HEK293T (cell line): ENCODE results near the gene GNA12.
"Not testable (repeated sequence)": the region's sequence is repeated elsewhere in the genome, so short reads cannot be mapped to it uniquely, and the experiment has no call there.

ENCODE experiments used
- CTCF ChIA-PET: fragments of 350-600 bp; formaldehyde crosslinking; extraction: SDS; loops from one replicate; lab custom pipeline; 2021; ENCODE audit warnings: antibody characterized with exemption, inconsistent platforms; lab: Yijun Ruan, JAX
- POLR2A ChIA-PET: fragments of 350-600 bp; formaldehyde crosslinking; extraction: SDS; loops from one replicate; lab custom pipeline; 2020; ENCODE audit warnings: antibody characterized with exemption, inconsistent platforms; lab: Yijun Ruan, JAX
- DNase-seq: peaks from one replicate; pipeline ENCODE4 v3.0.0; 2012; ENCODE audit warnings: mixed read lengths; ENCODE audit errors: extremely low spot score
- ARNT ChIP-seq: fragments of 450-650 bp; IDR thresholded peaks from 2 replicates; pipeline ENCODE4 v1.6.1; 2017; ENCODE audit warnings: mild to moderate bottlenecking
- BHLHE40 ChIP-seq: fragments of 450-650 bp; IDR thresholded peaks from 2 replicates; pipeline ENCODE4 v1.6.1; 2016; ENCODE audit warnings: mild to moderate bottlenecking, moderate library complexity, borderline replicate concordance
- CTBP1 ChIP-seq: fragments of 450-650 bp; IDR thresholded peaks from 2 replicates; pipeline ENCODE4 v1.6.1; 2016; ENCODE audit warnings: borderline replicate concordance
- ELF4 ChIP-seq: fragments of 450-650 bp; IDR thresholded peaks from 2 replicates; pipeline ENCODE4 v1.6.1; 2017; ENCODE audit warnings: antibody characterized with exemption
- FOXA1 ChIP-seq: fragments of 450-650 bp; IDR thresholded peaks from 2 replicates; pipeline ENCODE4 v1.6.1; 2016; ENCODE audit warnings: mild to moderate bottlenecking
- FOXK2 ChIP-seq: fragments of 450-650 bp; IDR thresholded peaks from 2 replicates; pipeline ENCODE4 v1.6.1; 2016; ENCODE audit warnings: mild to moderate bottlenecking
- FOXM1 ChIP-seq: fragments of 450-650 bp; IDR thresholded peaks from 2 replicates; pipeline ENCODE4 v1.6.1; 2017; ENCODE audit warnings: mild to moderate bottlenecking, borderline replicate concordance
- HDGF ChIP-seq: fragments of 450-650 bp; IDR thresholded peaks from 2 replicates; pipeline ENCODE4 v1.6.1; 2017; ENCODE audit warnings: antibody characterized with exemption, borderline replicate concordance
- L3MBTL2 ChIP-seq: fragments of 450-650 bp; conservative IDR thresholded peaks from 2 replicates; pipeline ENCODE4 v1.6.1; 2016; ENCODE audit warnings: mild to moderate bottlenecking
- LEF1 ChIP-seq: fragments of 450-650 bp; IDR thresholded peaks from 2 replicates; pipeline ENCODE4 v1.6.1; 2017; ENCODE audit warnings: mild to moderate bottlenecking, borderline replicate concordance
- NFRKB ChIP-seq: fragments of 450-650 bp; IDR thresholded peaks from 2 replicates; pipeline ENCODE4 v1.6.1; 2016; ENCODE audit warnings: mild to moderate bottlenecking, moderate library complexity
- PKNOX1 ChIP-seq: fragments of 450-650 bp; IDR thresholded peaks from 2 replicates; pipeline ENCODE4 v1.6.1; 2016
- SP1 ChIP-seq: fragments of 450-650 bp; IDR thresholded peaks from 2 replicates; pipeline ENCODE4 v1.6.1; 2017
- SUZ12 ChIP-seq: fragments of 450-650 bp; IDR thresholded peaks from 2 replicates; pipeline ENCODE4 v1.6.1; 2016; ENCODE audit warnings: mild to moderate bottlenecking
- TARDBP ChIP-seq: fragments of 450-650 bp; IDR thresholded peaks from 2 replicates; pipeline ENCODE4 v1.6.1; 2016
- ZNF384 ChIP-seq: fragments of 450-650 bp; IDR thresholded peaks from 2 replicates; pipeline ENCODE4 v1.6.1; 2016

Gene GNA12

DNA sequence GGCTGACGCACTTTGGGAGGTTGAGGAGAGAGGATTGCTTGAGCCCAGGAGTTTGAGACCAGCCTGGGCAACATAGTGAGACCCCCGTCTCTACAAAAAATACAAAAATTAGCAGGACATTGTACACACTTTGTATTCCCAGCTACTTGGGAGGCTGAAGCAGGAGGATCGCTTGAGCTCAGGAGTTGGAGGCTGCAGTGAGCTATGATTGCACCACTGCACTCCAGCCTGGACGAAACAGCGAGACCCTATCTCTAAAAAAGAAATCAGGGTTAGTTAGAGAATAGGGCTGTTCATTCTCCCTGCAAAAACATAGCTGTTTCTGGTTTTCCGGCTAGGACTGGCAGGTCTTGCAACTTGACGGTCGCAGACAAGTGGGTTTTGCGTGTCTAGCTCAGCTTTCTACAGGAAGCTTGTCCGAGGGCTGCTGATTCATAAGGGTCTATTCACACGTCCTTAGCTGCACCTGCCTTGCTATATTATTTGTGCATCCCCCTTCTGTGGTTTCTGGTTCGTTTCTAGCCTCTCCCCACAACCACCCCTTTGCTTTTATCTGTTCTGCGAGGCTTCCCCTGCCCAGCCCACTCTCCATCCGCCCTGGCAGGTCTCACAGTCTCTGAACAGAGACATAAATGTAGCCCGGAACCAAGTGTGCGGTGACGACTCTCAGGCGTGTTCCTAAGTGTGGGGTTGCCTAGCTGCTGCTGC, 145.4 kb downstream of the GNA12 start:
- ChIA-PET POLR2A (interaction anchor here (0.6 kb wide), 1 partner anchor 958 kb away, joined by 3 read pairs; no protein-coding TSS in a partner anchor), CTCF (interaction anchor here (0.7 to 1.2 kb wide), 3 partner anchors 11 to 205 kb away, joined by 3 to 5 read pairs (median 3); no protein-coding TSS in a partner anchor)
- TF ChIP-seq SP1 (no peak), FOXM1 (no peak), ARNT (no peak), NFRKB (no peak)
- DNase-seq: no peak

DNA sequence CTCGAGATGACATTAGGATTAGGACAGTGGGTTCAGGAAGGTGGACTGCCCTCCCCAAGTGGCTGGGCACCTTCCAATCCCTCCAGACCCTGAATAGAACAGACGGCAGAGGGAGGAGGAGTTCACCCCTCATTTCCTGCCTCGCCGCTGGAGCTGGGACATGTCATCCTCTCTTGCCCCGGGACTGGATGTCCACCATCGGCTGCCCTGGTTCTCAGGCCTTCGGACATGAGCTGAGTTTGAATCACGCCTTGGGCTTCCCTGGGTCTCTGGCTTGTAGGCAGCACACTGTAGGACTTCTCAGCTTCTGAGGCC, 150.0 kb downstream of the GNA12 start:
- POLR2A ChIA-PET, CTCF ChIA-PET, DNase-seq: not testable (repeated sequence)

DNA sequence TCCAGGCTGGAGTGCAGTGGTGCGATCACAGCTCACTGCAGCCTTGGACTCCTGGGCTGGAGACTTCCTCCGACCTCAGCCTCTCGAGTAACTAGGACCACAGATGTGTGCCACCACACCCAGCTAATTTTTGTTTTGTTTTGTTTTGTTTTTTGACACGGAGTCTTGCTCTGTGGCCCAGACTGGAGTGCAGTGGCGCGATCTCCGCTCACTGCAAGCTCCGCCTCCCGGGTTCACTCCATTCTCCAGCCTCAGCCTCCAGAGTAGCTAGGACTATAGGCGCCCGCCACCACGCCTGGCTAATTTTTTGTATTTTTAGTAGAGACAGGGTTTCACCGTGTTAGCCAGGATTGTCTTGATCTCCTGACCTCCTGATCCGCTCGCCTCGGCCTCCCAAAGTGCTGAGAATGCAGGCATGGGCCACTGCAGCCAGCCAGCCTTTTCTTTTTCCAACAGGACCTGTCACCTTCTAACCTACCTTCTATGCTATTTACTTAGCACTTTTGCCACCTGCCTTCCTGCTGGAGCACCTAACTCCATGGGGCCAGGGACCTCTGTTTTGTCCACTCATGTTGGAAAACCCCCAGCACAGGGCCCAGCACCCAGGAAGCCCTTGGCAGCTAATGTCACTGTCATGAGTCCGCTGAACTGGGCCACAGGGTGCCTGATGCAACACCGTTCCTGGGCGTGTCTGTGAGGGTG, 150.5 kb downstream of the GNA12 start:
- CTCF ChIA-PET: interaction anchor here (0.6 kb wide), 1 partner anchor 35 kb away, joined by 4 read pairs; no protein-coding TSS in a partner anchor
- DNase-seq, POLR2A ChIA-PET: not testable (repeated sequence)

DNA sequence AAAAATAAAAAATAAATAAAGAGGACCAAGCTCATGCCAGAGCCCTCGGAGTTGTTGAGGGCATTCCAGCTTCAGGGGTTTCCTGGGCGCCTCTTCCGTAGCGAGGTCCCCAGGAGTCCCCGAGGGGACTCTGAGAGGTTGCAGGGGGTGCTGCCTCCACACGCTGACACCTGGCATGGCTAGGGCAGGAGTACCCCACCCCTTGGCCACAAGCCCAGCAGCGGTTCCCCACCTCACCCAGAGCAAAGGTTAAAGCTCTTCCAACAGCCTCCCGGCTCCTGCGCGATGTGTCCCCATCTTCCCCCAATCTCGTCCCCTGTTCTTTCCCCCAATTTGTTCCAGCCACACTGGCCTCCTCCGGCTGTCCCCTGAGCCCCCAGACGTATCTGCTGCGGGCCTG, 151.6 kb downstream of the GNA12 start:
- TF ChIP-seq BHLHE40 (no peak), TARDBP (no peak), HDGF (no peak), L3MBTL2 (no peak), FOXA1 (no peak), LEF1 (no peak), NFRKB (no peak), SUZ12 (no peak), ZNF384 (no peak), CTBP1 (no peak), ELF4 (no peak), ARNT (no peak), PKNOX1 (no peak), FOXK2 (no peak), SP1 (no peak)
- ChIA-PET POLR2A (no interaction called here), CTCF (interaction anchor here (0.8 kb wide), 1 partner anchor 18 kb away, joined by 3 read pairs; no protein-coding TSS in a partner anchor)
- DNase-seq: no peak

- CTCF ChIA-PET: interaction anchor here (0.8 kb wide), 1 partner anchor 18 kb away, joined by 3 read pairs; no protein-coding TSS in a partner anchor
- POLR2A ChIA-PET, DNase-seq: not testable (repeated sequence)
These were observed 152.1 kb downstream of the GNA12 start for GRCh38 chr7:2691932-2692439.

- CTCF ChIA-PET: interaction anchor here (0.7 kb wide), 1 partner anchor 11 kb away, joined by 4 read pairs; no protein-coding TSS in a partner anchor
- TF ChIP-seq FOXM1: no peak
- no peak for TF ChIP-seq ARNT
- no peak for TF ChIP-seq TARDBP
- no peak for TF ChIP-seq CTBP1
- no peak for TF ChIP-seq SP1
- TF ChIP-seq NFRKB: no peak
- no peak for TF ChIP-seq LEF1
- no peak for TF ChIP-seq ELF4
- TF ChIP-seq FOXA1: no peak
- TF ChIP-seq ZNF384: no peak
- no peak for TF ChIP-seq SUZ12
- no peak for TF ChIP-seq L3MBTL2
- TF ChIP-seq BHLHE40: no peak
- TF ChIP-seq PKNOX1: no peak
- TF ChIP-seq FOXK2: no peak
- no peak for TF ChIP-seq HDGF
- POLR2A ChIA-PET: no interaction called here
- DNase-seq: no peak
These were observed 152.9 kb downstream of the GNA12 start for GRCh38 chr7:2691011-2691707.

DNA sequence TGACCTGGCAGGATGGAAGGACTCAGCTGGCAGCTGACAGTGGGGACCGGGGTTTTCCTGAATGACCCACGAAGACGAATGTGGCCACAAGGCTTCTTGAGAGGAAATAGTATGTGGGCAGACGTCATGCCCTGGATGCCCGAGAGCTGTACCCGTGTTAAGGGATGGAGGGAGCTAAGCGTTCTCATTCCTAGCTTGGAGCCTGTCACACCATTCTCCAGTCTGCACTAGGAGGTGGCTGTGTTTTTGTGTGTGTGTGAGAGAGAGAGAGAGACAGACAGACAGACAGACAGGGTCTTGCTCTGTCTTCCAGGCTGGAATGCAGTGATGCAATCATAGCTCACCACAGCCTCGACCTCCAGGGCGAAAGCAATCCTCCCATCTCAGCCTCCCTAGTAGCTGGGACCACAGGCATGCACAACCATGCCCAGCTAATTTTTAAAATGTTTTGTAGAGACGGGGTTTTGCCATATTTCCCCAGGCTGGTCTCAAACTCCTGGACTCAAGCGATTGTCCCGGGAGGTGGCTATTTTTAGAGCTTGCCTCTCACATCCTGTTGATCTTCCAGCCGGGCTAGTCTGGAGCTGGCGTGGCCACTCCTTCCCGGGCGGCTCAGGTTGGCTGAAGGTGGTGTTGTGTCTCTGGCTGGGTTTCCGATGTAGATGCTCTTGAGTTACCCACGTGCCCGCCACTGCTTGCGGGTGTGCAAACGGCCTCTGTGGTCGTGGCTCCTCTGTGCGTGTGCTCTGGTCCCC, 154.0 kb downstream of the GNA12 start:
- DNase-seq: no peak
- POLR2A ChIA-PET: no interaction called here
- no peak for TF ChIP-seq BHLHE40
- no peak for TF ChIP-seq SUZ12
- TF ChIP-seq LEF1: no peak
- TF ChIP-seq L3MBTL2: no peak
- TF ChIP-seq FOXA1: no peak
- TF ChIP-seq ARNT: no peak
- no peak for TF ChIP-seq CTBP1
- TF ChIP-seq NFRKB: no peak
- TF ChIP-seq ELF4: no peak
- TF ChIP-seq TARDBP: no peak
- TF ChIP-seq ZNF384: no peak
- TF ChIP-seq PKNOX1: no peak
- CTCF ChIA-PET: interaction anchor here (1.2 to 1.9 kb wide), 2 partner anchors 20 to 221 kb away, joined by 3 to 6 read pairs; no protein-coding TSS in a partner anchor
